Breast epithelium (tissue), 3 donors: ENCODE data around the gene XIRP2.

Experiments
- POLR2A ChIP-seq: fragments of 450-650 bp; IDR thresholded peaks from one replicate; pipeline ENCODE4 v1.6.1; 2016; ENCODE audit warnings: antibody characterized with exemption, mild to moderate bottlenecking, moderate library complexity
- TF ChIP-seq, protein P1 (sequence below), 3 donors: fragments of 450-650 bp; IDR thresholded peaks; one replicate each; pipeline ENCODE4 v1.5.1; 2016 to 2017; ENCODE audit warnings: antibody characterized with exemption in 3 of 3, mild to moderate bottlenecking in 3 of 3, moderate library complexity in 3 of 3

DNA sequence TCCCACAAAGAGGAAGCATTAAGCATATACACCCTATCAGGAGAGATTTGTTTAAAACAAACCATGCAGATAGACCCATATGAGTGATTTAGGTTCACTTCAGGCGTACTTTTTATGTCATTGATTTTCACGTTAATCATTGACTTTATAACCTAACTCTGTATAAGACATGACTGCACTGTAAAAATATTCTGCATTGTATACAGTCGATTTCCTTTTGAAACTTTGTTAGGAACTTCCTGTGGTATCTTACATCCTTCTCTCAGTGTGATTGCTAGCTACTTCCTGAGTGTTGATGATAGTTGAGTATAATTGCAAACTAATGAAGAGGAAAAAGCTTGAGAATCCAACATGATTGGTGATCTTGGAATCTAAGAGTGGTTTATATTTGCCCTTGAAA, 69.4 kb downstream of the XIRP2 start:
- TF ChIP-seq, protein P1, sequence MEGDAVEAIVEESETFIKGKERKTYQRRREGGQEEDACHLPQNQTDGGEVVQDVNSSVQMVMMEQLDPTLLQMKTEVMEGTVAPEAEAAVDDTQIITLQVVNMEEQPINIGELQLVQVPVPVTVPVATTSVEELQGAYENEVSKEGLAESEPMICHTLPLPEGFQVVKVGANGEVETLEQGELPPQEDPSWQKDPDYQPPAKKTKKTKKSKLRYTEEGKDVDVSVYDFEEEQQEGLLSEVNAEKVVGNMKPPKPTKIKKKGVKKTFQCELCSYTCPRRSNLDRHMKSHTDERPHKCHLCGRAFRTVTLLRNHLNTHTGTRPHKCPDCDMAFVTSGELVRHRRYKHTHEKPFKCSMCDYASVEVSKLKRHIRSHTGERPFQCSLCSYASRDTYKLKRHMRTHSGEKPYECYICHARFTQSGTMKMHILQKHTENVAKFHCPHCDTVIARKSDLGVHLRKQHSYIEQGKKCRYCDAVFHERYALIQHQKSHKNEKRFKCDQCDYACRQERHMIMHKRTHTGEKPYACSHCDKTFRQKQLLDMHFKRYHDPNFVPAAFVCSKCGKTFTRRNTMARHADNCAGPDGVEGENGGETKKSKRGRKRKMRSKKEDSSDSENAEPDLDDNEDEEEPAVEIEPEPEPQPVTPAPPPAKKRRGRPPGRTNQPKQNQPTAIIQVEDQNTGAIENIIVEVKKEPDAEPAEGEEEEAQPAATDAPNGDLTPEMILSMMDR (IDR thresholded peaks at IDR 0.05): no peak
- TF ChIP-seq POLR2A: no peak
